ENCODE results near the gene FAM98B. TPM values are rescaled to one million over a fixed set of nuclear protein-coding genes. Genes with fewer than 3 reads are reported as not detected.
A peak's percentile ranks its signal among the peaks of the same experiment; 100 is the strongest.

The FAM98B gene
- total RNA-seq, 6 experiments from 2014 or later: 30.8 to 44.9 (median 40.1) TPM

DNA sequence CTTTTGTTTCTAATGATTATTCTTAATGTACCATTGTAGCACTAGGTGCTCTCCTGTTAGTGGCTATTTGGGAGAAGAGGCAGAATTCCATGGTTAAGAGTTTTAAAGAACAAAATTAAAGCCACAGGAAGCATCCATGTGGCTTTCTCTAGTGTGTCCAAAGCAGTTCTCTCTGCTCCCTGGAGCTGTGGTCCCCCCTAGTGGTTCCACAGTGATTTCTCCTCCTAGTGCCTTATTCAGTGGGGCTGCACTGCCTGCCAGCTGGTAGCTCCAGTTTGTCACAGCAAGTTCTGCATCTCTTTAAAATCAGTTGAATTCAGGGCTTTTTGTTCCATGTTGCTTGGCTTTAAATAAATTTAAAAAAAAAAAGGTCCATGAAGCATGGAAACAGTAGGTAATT is 39.6 kb upstream of the FAM98B start:
- Mint-ChIP-seq H3K27ac (no peak overlapping the region), H3K36me3 (ENCODE audit: low read depth) (no peaks in the 10 kb centered on the region), H3K27me3 (ENCODE audit: insufficient read depth) (peaks cover 28% of the 10 kb centered on the region), H3K4me3 (no peak overlapping the region), H3K9me3 (no peaks in the 10 kb centered on the region), H3K4me1 (ENCODE audit: low read depth) (no peaks in the 10 kb centered on the region)
- TF ChIP-seq, protein P1, sequence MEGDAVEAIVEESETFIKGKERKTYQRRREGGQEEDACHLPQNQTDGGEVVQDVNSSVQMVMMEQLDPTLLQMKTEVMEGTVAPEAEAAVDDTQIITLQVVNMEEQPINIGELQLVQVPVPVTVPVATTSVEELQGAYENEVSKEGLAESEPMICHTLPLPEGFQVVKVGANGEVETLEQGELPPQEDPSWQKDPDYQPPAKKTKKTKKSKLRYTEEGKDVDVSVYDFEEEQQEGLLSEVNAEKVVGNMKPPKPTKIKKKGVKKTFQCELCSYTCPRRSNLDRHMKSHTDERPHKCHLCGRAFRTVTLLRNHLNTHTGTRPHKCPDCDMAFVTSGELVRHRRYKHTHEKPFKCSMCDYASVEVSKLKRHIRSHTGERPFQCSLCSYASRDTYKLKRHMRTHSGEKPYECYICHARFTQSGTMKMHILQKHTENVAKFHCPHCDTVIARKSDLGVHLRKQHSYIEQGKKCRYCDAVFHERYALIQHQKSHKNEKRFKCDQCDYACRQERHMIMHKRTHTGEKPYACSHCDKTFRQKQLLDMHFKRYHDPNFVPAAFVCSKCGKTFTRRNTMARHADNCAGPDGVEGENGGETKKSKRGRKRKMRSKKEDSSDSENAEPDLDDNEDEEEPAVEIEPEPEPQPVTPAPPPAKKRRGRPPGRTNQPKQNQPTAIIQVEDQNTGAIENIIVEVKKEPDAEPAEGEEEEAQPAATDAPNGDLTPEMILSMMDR (IDR thresholded peaks at IDR 0.05): peak; percentile 86
- DNase-seq: peak; percentile 71

DNA sequence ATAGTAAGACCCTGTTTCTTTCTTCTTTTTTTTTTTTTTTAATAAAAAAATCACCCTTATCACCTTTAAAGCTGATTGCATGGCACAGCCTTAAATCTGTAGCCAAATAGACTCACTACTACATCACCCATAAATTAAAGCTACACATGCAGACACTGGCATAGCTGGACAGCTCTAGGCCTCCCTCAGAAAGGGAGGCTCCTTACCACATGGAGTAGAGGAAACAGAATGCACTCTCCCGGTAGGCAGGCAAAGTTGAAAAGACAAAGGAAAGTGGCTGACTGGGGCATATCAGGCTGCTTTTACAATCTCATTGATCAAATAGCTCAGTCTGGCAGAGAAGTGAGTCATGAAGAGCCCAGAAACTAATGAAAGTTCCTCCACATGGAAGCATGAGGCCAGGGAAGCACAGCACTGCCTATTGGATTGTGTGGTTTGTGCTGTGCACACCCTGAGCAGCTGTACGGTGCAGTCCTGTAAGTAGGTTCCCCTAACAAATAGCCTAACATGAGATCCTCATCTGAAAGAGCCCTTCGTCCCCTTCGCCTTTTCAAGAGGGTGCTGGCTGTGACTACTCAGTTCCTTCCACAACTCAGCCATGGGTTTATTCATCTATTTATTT is 32.7 kb upstream of the FAM98B start:
- Mint-ChIP-seq H3K4me1 (ENCODE audit: low read depth) (no peaks in the 10 kb centered on the region), H3K36me3 (ENCODE audit: low read depth) (no peaks in the 10 kb centered on the region), H3K27ac (no peak overlapping the region), H3K27me3 (ENCODE audit: insufficient read depth) (peaks cover 24% of the 10 kb centered on the region), H3K9me3 (no peaks in the 10 kb centered on the region; the same call in 1 of the 2 replicates), H3K4me3 (no peak overlapping the region)
- TF ChIP-seq, protein P1 (IDR thresholded peaks at IDR 0.05): no peak
- no peak for DNase-seq

DNA sequence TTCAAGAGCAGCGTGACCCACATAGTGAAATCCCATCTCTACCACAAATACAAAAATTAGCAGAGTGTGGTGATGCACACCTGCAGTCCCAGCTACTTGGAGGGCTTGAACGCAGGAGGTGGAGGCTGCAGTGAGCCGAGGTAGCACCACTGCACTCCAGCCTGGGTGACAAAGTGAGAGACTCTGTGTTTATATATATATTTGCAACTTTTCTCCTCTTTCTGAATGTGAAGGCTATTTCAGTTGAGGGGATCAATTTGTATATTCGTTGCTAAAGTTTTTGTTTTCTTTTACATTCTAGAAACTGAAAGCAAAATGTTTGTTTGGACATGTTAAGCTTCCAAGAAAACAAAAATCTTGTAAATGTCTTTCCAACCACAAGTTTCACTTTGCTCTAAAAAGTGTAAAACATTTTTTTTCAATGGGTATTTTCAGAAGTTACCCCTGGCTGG is 29.8 kb upstream of the FAM98B start:
- no peaks in the 10 kb centered on the region for H3K4me1 Mint-ChIP-seq (ENCODE audit: low read depth)
- no peak overlapping the region for H3K4me3 Mint-ChIP-seq
- TF ChIP-seq, protein P1 (IDR thresholded peaks at IDR 0.05): no peak
- H3K9me3 Mint-ChIP-seq: no peaks in the 10 kb centered on the region; the same call in 1 of the 2 replicates
- no peak overlapping the region for H3K27ac Mint-ChIP-seq
- no peaks in the 10 kb centered on the region for H3K36me3 Mint-ChIP-seq (ENCODE audit: low read depth)
- H3K27me3 Mint-ChIP-seq (ENCODE audit: insufficient read depth): peaks cover 14% of the 10 kb centered on the region
- no peak for DNase-seq

DNA sequence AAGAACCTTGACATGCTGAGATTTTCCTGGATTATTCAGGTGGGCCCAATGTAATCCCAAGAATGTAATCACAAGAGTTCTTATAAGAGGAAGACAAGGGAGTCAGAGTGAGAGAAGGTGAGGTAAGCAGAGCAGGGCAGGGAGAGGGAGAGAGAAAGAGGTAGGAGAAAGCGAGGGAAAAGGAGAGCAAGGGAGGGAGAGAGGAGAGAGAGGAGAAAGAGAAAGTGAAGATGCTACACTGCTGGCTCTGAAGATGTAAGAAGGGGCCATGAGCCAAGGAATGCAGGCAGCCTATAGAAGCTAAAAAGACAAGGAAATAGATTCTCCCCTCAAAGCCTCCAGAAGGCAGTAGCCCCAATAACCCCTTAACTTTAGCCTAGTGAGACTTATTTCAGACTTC is 28.7 kb upstream of the FAM98B start:
- no peaks in the 10 kb centered on the region for H3K36me3 Mint-ChIP-seq (ENCODE audit: low read depth)
- no peak overlapping the region for H3K4me3 Mint-ChIP-seq
- H3K27ac Mint-ChIP-seq: no peak overlapping the region
- no peaks in the 10 kb centered on the region; the same call in 1 of the 2 replicates for H3K9me3 Mint-ChIP-seq
- peaks cover 16% of the 10 kb centered on the region for H3K27me3 Mint-ChIP-seq (ENCODE audit: insufficient read depth)
- DNase-seq: no peak
- TF ChIP-seq, protein P1 (IDR thresholded peaks at IDR 0.05): no peak
- no peaks in the 10 kb centered on the region for H3K4me1 Mint-ChIP-seq (ENCODE audit: low read depth)

DNA sequence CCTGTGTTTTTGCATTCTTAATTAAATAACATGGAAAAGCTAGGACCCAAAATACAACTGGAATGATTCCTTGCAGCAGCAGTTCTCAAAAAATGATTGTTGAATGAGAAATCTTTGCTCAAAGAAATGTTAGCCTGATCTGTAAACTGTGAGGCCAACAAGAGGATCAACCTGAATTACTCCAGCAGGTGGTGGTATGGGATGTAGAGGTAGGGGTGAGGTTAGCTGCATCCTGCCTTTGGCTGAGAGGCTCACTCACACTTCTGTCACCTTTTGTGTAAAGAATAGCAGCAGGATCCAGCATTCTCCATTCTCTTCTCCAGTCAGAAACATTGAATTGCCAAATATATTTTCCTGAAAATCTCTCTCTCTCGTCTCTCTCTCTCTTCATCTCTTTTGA is 26.5 kb upstream of the FAM98B start:
- Mint-ChIP-seq H3K9me3 (no peaks in the 10 kb centered on the region; the same call in 1 of the 2 replicates), H3K4me3 (no peak overlapping the region), H3K4me1 (ENCODE audit: low read depth) (no peaks in the 10 kb centered on the region), H3K36me3 (ENCODE audit: low read depth) (no peaks in the 10 kb centered on the region), H3K27me3 (ENCODE audit: insufficient read depth) (peaks cover 18% of the 10 kb centered on the region), H3K27ac (no peak overlapping the region)
- TF ChIP-seq, protein P1 (IDR thresholded peaks at IDR 0.05): no peak
- no peak for DNase-seq

All from HFFc6 (cell line).